NCI-H69 (cell line): ENCODE results near the gene EPHA10.

ENCODE experiments used
- DNase-seq: peaks from one replicate; lab custom pipeline; 2025; lab: John Stamatoyannopoulos, UW

EPHA10 gene

GRCh38 chr1:37673920-37674319 lies 91.0 kb downstream of the EPHA10 start:
- no peak for DNase-seq

- peak; percentile 43 for DNase-seq
Measured at GRCh38 chr1:37672136-37672870, 92.6 kb downstream of the EPHA10 start.

DNA sequence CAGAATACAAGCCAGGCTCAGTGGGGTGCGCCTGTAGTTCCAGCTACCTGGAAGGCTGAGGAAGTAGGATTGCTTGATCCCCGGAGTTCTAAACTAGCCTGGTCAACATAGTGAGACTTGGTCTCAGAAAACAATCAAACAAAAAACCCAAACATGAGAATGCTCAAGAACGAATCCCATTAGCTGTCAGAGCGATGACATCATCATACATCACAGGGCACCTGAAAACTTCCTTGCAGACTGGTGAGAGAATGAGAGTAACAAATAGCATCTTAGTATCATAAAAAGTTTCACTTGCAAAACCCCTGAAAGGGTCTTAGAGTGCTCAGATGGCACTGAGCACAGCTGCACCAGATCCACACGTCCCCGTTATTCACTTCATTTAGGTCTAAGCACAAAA lies 93.7 kb downstream of the EPHA10 start:
- no peak for DNase-seq

DNA sequence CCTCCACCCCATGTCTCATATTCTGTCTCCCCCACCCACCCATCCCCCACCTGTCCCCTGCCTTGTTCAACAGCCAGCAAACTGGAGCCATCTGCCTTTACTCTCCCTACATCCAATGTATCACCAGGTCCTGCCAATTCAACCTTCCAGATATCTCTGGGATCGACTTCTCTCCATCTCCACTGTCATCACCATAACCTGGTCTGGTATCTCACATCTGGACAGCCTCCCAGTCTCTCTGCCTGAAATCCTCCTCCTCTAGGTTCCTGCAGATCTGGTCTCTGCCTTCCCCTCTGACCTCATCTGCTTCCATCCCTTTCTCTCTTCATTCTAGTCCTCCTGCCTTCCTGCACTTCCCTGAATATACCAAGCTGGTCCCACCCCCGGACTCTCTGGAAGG lies 94.8 kb downstream of the EPHA10 start:
- DNase-seq: no peak

DNA sequence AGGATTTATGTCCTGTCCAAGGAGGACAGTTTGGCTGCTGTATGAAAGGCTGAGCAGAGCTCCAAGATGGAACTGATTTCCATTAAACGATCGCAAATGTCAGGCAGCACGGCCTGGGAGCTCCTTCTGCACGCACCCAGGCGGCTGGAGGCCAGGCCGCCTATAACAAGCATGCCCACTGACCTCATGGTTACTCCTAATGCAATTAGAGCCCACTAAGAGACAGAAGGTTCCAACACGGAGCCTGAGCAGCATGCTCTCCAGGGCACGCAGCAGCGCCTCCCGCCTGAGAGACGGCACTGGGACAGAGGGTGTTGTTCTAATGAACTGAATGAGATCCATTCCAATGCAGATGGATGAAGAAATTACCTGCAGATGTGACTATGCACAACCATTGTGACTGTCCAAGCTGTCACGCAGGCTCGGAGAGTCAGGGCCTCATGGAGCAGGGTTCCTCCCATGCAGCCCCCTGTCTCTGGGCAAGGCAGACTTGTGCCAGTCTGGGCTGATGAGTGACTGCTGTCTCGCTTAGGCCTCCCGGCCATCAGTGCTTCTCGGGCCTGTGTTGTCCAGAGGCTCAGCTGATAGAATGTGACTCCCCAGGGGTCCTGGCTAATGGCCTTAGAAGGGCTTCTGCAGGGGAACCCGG lies 97.8 kb downstream of the EPHA10 start:
- no peak for DNase-seq

- DNase-seq: no peak
Measured at GRCh38 chr1:37666241-37666867, 98.6 kb downstream of the EPHA10 start.
